ENCODE data around the gene ANXA5. TPM values are rescaled to one million over a fixed set of nuclear protein-coding genes. Genes with fewer than 3 reads are reported as not detected.
"Not testable (repeated sequence)": the region's sequence is repeated elsewhere in the genome, so short reads cannot be mapped to it uniquely, and the experiment has no call there.

Gene ANXA5
- total RNA-seq, 1 experiment from 2014 or later: 231 TPM

- no peak overlapping the region for H3K27ac Mint-ChIP-seq
- Histone ChIP-seq H3K23ac (ENCODE audit: insufficient read length, low read depth, low read length) (no peak overlapping the region), H2BK12ac (ENCODE audit: insufficient read length, low read depth, low read length) (no peak overlapping the region), H3K4me1 (ENCODE audit: insufficient read depth, low read length) (no peaks in the 10 kb centered on the region), H3K79me2 (ENCODE audit: insufficient read depth, low read length) (no peaks in the 10 kb centered on the region), H2BK120ac (ENCODE audit: low read depth, low read length, poor library complexity, severe bottlenecking) (no peak overlapping the region), H3K4me2 (ENCODE audit: insufficient read depth, insufficient read length, low read length) (no peak overlapping the region), H3K9me3 (ENCODE audit: control insufficient read depth, low read depth, low read length) (no peaks in the 10 kb centered on the region), H2BK15ac (ENCODE audit: low read depth, low read length) (no peak overlapping the region), H2AK5ac (ENCODE audit: insufficient read length, low read length) (no peak overlapping the region), H3K79me1 (ENCODE audit: insufficient read depth, low read depth, low read length, poor library complexity, severe bottlenecking) (no peaks in the 10 kb centered on the region), H4K8ac (replicated peaks; ENCODE audit: insufficient read length, low read depth, low read length) (no peak overlapping the region), H2BK5ac (ENCODE audit: insufficient read length, low read length) (no peak overlapping the region), H2BK20ac (ENCODE audit: low read depth, low read length, poor library complexity, severe bottlenecking) (no peak overlapping the region), H3K23me2 (ENCODE audit: insufficient read length, low read depth, low read length, poor library complexity, severe bottlenecking) (no peaks in the 10 kb centered on the region), H3T11ph (ENCODE audit: low read length) (no peak overlapping the region), H3K4ac (ENCODE audit: low read depth, low read length) (no peak overlapping the region), H3K27ac (ENCODE audit: insufficient read length, low read depth, low read length) (no peak overlapping the region), H3K56ac (ENCODE audit: insufficient read length, low read depth, low read length) (no peak overlapping the region), H4K5ac (ENCODE audit: insufficient read length, low read depth, low read length) (no peak overlapping the region), H4K20me1 (ENCODE audit: control insufficient read depth, insufficient read depth, insufficient read length) (no peaks in the 10 kb centered on the region), H3K27me3 (ENCODE audit: insufficient read depth, low read length) (no peaks in the 10 kb centered on the region), H3K18ac (ENCODE audit: insufficient read length, low read depth, low read length) (no peak overlapping the region), H4K91ac (ENCODE audit: insufficient read length, low read depth, low read length) (no peak overlapping the region), H3K9ac (ENCODE audit: extremely low read depth, insufficient read length, low read length) (no peak overlapping the region), H2AFZ (ENCODE audit: low read length) (no peak overlapping the region), H3K14ac (ENCODE audit: insufficient read depth, low read length) (no peak overlapping the region)
- H3K27me3 Mint-ChIP-seq (ENCODE audit: low read depth): peaks cover 1% of the 10 kb centered on the region
- H3K9me3 Mint-ChIP-seq: peaks cover 0 to 3% of the 10 kb centered on the region in 2 experiments; a peak in 1 of 5 replicates
- no peak overlapping the region for H3K4me3 Mint-ChIP-seq
- H3K4me1 Mint-ChIP-seq: 0 out of 4 replicates have a peak, but pooled peaks cover 0 to 3% of the 10 kb centered on the region in 2 experiments
- TF ChIP-seq CTCF (conservative IDR thresholded peaks at IDR 0.05): no peak
- H3K36me3 Mint-ChIP-seq (ENCODE audit: insufficient read depth in 1 of 3, low read depth in 3 of 3): no peaks in the 10 kb centered on the region
- DNase-seq: no peak
- no CpG with 5 or more reads among the region's 1 CpG for WGBS (ENCODE audit: extremely low coverage, insufficient read length, low lambda C conversion rate)
Observed at GRCh38 chr4:121733942-121734341, 37.2 kb upstream of the ANXA5 start.

DNA sequence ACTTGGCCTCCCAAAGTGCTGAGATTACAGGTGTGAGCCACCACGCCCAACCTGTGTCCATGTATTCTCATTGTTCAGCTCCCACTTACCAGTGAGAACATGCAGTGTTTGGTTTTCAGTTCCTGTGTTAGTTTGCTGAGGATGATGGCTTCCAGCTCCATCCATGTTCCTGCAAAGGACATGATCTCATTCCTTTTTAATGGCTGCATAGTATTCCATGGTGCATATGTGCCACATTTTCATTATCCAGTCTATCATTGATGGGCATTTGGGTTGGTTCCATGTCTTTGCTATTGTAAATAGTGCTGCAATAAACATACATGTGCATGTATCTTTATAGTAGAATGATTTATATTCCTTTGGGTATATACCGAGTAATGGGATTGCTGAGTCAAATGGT, 33.0 kb upstream of the ANXA5 start:
- not testable (repeated sequence) for H2BK5ac ChIP-seq (ENCODE audit: insufficient read length, low read length); H2BK12ac ChIP-seq (ENCODE audit: insufficient read length, low read depth, low read length); H3K4me3 Mint-ChIP-seq; H2BK120ac ChIP-seq (ENCODE audit: low read depth, low read length, poor library complexity, severe bottlenecking); H3K18ac ChIP-seq (ENCODE audit: insufficient read length, low read depth, low read length); H4K8ac ChIP-seq (replicated peaks; ENCODE audit: insufficient read length, low read depth, low read length); H3K23me2 ChIP-seq (ENCODE audit: insufficient read length, low read depth, low read length, poor library complexity, severe bottlenecking); H3K23ac ChIP-seq (ENCODE audit: insufficient read length, low read depth, low read length); H2BK15ac ChIP-seq (ENCODE audit: low read depth, low read length); H4K20me1 ChIP-seq (ENCODE audit: control insufficient read depth, insufficient read depth, insufficient read length); H3K4me1 ChIP-seq (ENCODE audit: insufficient read depth, low read length); H3K9me3 Mint-ChIP-seq; H2AK5ac ChIP-seq (ENCODE audit: insufficient read length, low read length); H4K5ac ChIP-seq (ENCODE audit: insufficient read length, low read depth, low read length); H3T11ph ChIP-seq (ENCODE audit: low read length); DNase-seq; H3K9me3 ChIP-seq (ENCODE audit: control insufficient read depth, low read depth, low read length); H2AFZ ChIP-seq (ENCODE audit: low read length); H3K9ac ChIP-seq (ENCODE audit: extremely low read depth, insufficient read length, low read length); H3K4me1 Mint-ChIP-seq; H3K36me3 Mint-ChIP-seq (ENCODE audit: insufficient read depth in 1 of 3, low read depth in 3 of 3); H3K56ac ChIP-seq (ENCODE audit: insufficient read length, low read depth, low read length); H3K4me2 ChIP-seq (ENCODE audit: insufficient read depth, insufficient read length, low read length); H3K27ac ChIP-seq (ENCODE audit: insufficient read length, low read depth, low read length); H3K27me3 Mint-ChIP-seq (ENCODE audit: low read depth); H3K79me2 ChIP-seq (ENCODE audit: insufficient read depth, low read length); H3K4ac ChIP-seq (ENCODE audit: low read depth, low read length); H4K91ac ChIP-seq (ENCODE audit: insufficient read length, low read depth, low read length); H3K79me1 ChIP-seq (ENCODE audit: insufficient read depth, low read depth, low read length, poor library complexity, severe bottlenecking); H2BK20ac ChIP-seq (ENCODE audit: low read depth, low read length, poor library complexity, severe bottlenecking); H3K27me3 ChIP-seq (ENCODE audit: insufficient read depth, low read length); H3K14ac ChIP-seq (ENCODE audit: insufficient read depth, low read length); H3K27ac Mint-ChIP-seq
- no CpG with 5 or more reads among the region's 2 CpGs for WGBS (ENCODE audit: extremely low coverage, insufficient read length, low lambda C conversion rate)
